ENCODE results near the gene LRRC28.

- no peak for TF ChIP-seq NFE2L1 (tag; IDR thresholded peaks at IDR 0.05; ENCODE audit: borderline replicate concordance, low read depth)
- TF ChIP-seq POLR2A (conservative IDR thresholded peaks at IDR 0.05) = no peak
- no peak for TF ChIP-seq SNAPC5 (CRISPR knock-in tag; IDR thresholded peaks at IDR 0.05)
- no peak for TF ChIP-seq ZC3H8 (IDR thresholded peaks at IDR 0.05)
- TF ChIP-seq TAF1 (IDR thresholded peaks at IDR 0.05; ENCODE audit: control insufficient read depth, extremely low read depth, insufficient read depth, low read length, severe bottlenecking) = no peak
- no peak for TF ChIP-seq ZNF318 (IDR thresholded peaks at IDR 0.05; ENCODE audit: borderline replicate concordance in 1 of 2, low read depth in 1 of 2)
- no peak for TF ChIP-seq BMI1 (IDR thresholded peaks at IDR 0.05; ENCODE audit: low read length)
- no peak for TF ChIP-seq ATF2 (CRISPR knock-in tag; IDR thresholded peaks at IDR 0.05)
- no peak for TF ChIP-seq ZNF561 (CRISPR knock-in tag; conservative IDR thresholded peaks at IDR 0.05)
- TF ChIP-seq CTCF (IDR thresholded peaks at IDR 0.05 in 2 of 3, conservative IDR thresholded peaks at IDR 0.05 in 1 of 3; ENCODE audit: insufficient read depth in 2 of 3, low read depth in 1 of 3, low read length in 3 of 3) = 0 out of 6 replicates have a peak, but pooled peaks of 1 of the 3 experiments have one; percentile 22
- no peak for TF ChIP-seq MXI1 (IDR thresholded peaks at IDR 0.05; ENCODE audit: low read depth, low read length)
Observed at GRCh38 chr15:99385005-99385669, 133.9 kb downstream of the LRRC28 start.

Measured in K562 (cell line).